Caco-2 (cell line): ENCODE data around the gene FAM204A. TPM values are rescaled to one million over a fixed set of nuclear protein-coding genes. Genes with fewer than 3 reads are reported as not detected.

ENCODE experiments used
- BruUV-seq: library from RNA; stranded (reverse); fragments of 400-500 nt; replicated peaks from 2 replicates; lab custom pipeline; 2021; lab: Mats Ljungman, UMichigan
- CTCF ChIA-PET: fragments of 300-600 bp; sonication (Branson Sonifier 250); formaldehyde crosslinking; loops from one replicate; lab custom pipeline; 2022; ENCODE audit warnings: antibody characterized with exemption; lab: Charles Lee
- POLR2A ChIA-PET: fragments of 300-600 bp; sonication (Branson Sonifier 250); formaldehyde crosslinking; loops from one replicate; lab custom pipeline; 2022; ENCODE audit warnings: antibody characterized with exemption; lab: Charles Lee
- DNase-seq, 2 experiments: peaks; one replicate each; pipeline versions ENCODE4 v3.0.0 to v3.0.0-alpha.2; 2020 to 2022
- H3K27me3 ChIP-seq: replicated peaks from 2 replicates; pipeline ENCODE4 v1.6.0; 2011; ENCODE audit warnings: low read length; ENCODE audit not compliant: control insufficient read depth, insufficient read depth
- H3K36me3 ChIP-seq: 2 replicates; pipeline ENCODE4 v1.5.1; 2011; ENCODE audit warnings: low read length; ENCODE audit not compliant: control insufficient read depth, insufficient read depth
- H3K4me1 ChIP-seq: fragments of 250-450 bp; sonication (Bioruptor Pico); 2 replicates; pipeline ENCODE4 v1.5.1; 2020; ENCODE audit warnings: mild to moderate bottlenecking
- H3K4me3 ChIP-seq: 2 replicates; pipeline ENCODE4 v1.5.1; 2011; ENCODE audit warnings: low read depth, mild to moderate bottlenecking, control low read depth, low read length
- H3K9me3 ChIP-seq: fragments of 250-450 bp; sonication (Bioruptor Pico); 2 replicates; pipeline ENCODE4 v1.5.1; 2020; ENCODE audit warnings: mild to moderate bottlenecking, moderate library complexity
- H3K27ac Mint-ChIP-seq: one replicate; pipeline ENCODE4 v1.8.0; 2022; ENCODE audit warnings: mixed read lengths; ENCODE audit not compliant: unreplicated experiment
- H3K27me3 Mint-ChIP-seq: one replicate; pipeline ENCODE4 v1.8.0; 2022; ENCODE audit warnings: mixed read lengths; ENCODE audit not compliant: insufficient read depth, unreplicated experiment
- H3K36me3 Mint-ChIP-seq: one replicate; pipeline ENCODE4 v1.8.0; 2022; ENCODE audit warnings: mild to moderate bottlenecking, mixed read lengths; ENCODE audit not compliant: insufficient read depth, unreplicated experiment
- H3K4me1 Mint-ChIP-seq: one replicate; pipeline ENCODE4 v1.8.0; 2022; ENCODE audit warnings: low read depth, mixed read lengths; ENCODE audit not compliant: unreplicated experiment
- H3K4me3 Mint-ChIP-seq: one replicate; pipeline ENCODE4 v1.8.0; 2022; ENCODE audit warnings: mild to moderate bottlenecking, moderate library complexity, mixed read lengths; ENCODE audit not compliant: unreplicated experiment
- H3K9me3 Mint-ChIP-seq: one replicate; pipeline ENCODE4 v1.8.0; 2022; ENCODE audit warnings: mixed read lengths; ENCODE audit not compliant: unreplicated experiment
- intact Hi-C: fragments of 100-400 bp; cut with micrococcal nuclease; formaldehyde crosslinking; loops from one replicate; pipeline ENCODE4 v1.10.0; 2022; ENCODE audit not compliant: unreplicated experiment
- total RNA-seq: library from RNA; stranded (reverse); gene quantifications from 2 replicates; pipeline ENCODE4 v1.2.3, GENCODE V29; 2022
- TF ChIP-seq, protein P1 (sequence below), 2 experiments: fragments of 200-600 bp in 1 of 2; IDR thresholded peaks; 1 replicate in 1 of 2; 2 replicates in 1 of 2; pipeline versions ENCODE4 v1.5.1 to v1.8.0; 2011 to 2022; ENCODE audit warnings: antibody characterized with exemption in 1 of 2, control low read depth in 1 of 2, inconsistent platforms in 1 of 2, low read depth in 1 of 2, low read length in 1 of 2, mild to moderate bottlenecking in 1 of 2, moderate library complexity in 1 of 2; ENCODE audit not compliant: insufficient read depth in 1 of 2, severe bottlenecking in 1 of 2, unreplicated experiment in 1 of 2

FAM204A gene
- total RNA-seq, 1 experiment from 2014 or later, result 68.7 TPM

DNA sequence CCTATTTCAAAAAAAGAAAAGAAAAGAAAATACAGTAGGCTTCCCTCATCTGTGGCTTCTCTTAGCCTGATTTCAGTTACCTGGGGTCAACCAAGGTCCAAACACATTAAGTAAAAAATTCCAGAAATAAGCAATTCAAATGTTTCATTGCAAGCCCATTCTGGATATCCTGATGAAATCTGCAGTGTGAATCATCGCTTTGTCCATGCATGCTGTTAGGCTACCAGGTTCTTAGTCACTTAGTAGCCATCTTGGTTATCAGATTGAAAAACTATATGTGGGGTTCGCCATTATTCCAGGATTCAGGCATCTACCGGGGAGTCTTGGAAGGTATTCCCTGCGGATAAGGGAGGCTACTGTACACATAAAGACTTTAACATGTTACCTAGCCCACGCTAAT, 991 bp upstream of the FAM204A start:
- intact Hi-C loops, result loop anchor here (2.0 kb wide), 1 partner anchor 116 kb away; no protein-coding TSS in a partner anchor
- H3K9me3 Mint-ChIP-seq, result no peaks in the 10 kb centered on the region
- H3K4me1 Mint-ChIP-seq, result no peaks in the 10 kb centered on the region
- peaks cover 11% of the 10 kb centered on the region for H3K36me3 Mint-ChIP-seq
- Histone ChIP-seq H3K36me3 (no peaks in the 10 kb centered on the region), H3K27me3 (no peaks in the 10 kb centered on the region), H3K4me1 (0 out of 2 replicates have a peak, but pooled peaks cover 3% of the 10 kb centered on the region), H3K4me3 (no peak overlapping the region), H3K9me3 (no peaks in the 10 kb centered on the region)
- CTCF ChIA-PET, result no interaction called here
- TF ChIP-seq, protein P1, sequence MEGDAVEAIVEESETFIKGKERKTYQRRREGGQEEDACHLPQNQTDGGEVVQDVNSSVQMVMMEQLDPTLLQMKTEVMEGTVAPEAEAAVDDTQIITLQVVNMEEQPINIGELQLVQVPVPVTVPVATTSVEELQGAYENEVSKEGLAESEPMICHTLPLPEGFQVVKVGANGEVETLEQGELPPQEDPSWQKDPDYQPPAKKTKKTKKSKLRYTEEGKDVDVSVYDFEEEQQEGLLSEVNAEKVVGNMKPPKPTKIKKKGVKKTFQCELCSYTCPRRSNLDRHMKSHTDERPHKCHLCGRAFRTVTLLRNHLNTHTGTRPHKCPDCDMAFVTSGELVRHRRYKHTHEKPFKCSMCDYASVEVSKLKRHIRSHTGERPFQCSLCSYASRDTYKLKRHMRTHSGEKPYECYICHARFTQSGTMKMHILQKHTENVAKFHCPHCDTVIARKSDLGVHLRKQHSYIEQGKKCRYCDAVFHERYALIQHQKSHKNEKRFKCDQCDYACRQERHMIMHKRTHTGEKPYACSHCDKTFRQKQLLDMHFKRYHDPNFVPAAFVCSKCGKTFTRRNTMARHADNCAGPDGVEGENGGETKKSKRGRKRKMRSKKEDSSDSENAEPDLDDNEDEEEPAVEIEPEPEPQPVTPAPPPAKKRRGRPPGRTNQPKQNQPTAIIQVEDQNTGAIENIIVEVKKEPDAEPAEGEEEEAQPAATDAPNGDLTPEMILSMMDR (IDR thresholded peaks at IDR 0.05; ENCODE audit: insufficient read depth in 1 of 2, low read depth in 1 of 2, low read length in 1 of 2, severe bottlenecking in 1 of 2, unreplicated experiment in 1 of 2), result no peak
- POLR2A ChIA-PET, result no interaction called here
- H3K4me3 Mint-ChIP-seq, result peak overlapping the region; percentile 84
- DNase-seq, result no peak
- peaks cover 3% of the 10 kb centered on the region for H3K27me3 Mint-ChIP-seq
- H3K27ac Mint-ChIP-seq, result no peak overlapping the region
- BruUV-seq, result no TSS peak

- no peaks in the 10 kb centered on the region for H3K9me3 ChIP-seq
- peak in 1 of 2 experiments; percentile 13 for DNase-seq
- no peaks in the 10 kb centered on the region for H3K27me3 ChIP-seq
- H3K4me1 ChIP-seq, result 0 out of 2 replicates have a peak, but pooled peaks cover 3% of the 10 kb centered on the region
- Mint-ChIP-seq H3K27ac (peak overlapping the region; percentile 93), H3K27me3 (peaks cover 3% of the 10 kb centered on the region), H3K4me3 (peak overlapping the region; percentile 84), H3K4me1 (no peaks in the 10 kb centered on the region), H3K36me3 (peaks cover 11% of the 10 kb centered on the region), H3K9me3 (no peaks in the 10 kb centered on the region)
- no peaks in the 10 kb centered on the region for H3K36me3 ChIP-seq
- TF ChIP-seq, protein P1 (IDR thresholded peaks at IDR 0.05; ENCODE audit: insufficient read depth in 1 of 2, low read depth in 1 of 2, low read length in 1 of 2, severe bottlenecking in 1 of 2, unreplicated experiment in 1 of 2), result no peak
- ChIA-PET POLR2A (no interaction called here), CTCF (no interaction called here)
- H3K4me3 ChIP-seq, result peak overlapping the region; percentile 79
- intact Hi-C loops, result loop anchor here (1.0 to 2.0 kb wide), 2 partner anchors 82 to 116 kb away; no protein-coding TSS in a partner anchor
- BruUV-seq, result no TSS peak
Measured at GRCh38 chr10:118342638-118343020, 505 bp upstream of the FAM204A start.

DNA sequence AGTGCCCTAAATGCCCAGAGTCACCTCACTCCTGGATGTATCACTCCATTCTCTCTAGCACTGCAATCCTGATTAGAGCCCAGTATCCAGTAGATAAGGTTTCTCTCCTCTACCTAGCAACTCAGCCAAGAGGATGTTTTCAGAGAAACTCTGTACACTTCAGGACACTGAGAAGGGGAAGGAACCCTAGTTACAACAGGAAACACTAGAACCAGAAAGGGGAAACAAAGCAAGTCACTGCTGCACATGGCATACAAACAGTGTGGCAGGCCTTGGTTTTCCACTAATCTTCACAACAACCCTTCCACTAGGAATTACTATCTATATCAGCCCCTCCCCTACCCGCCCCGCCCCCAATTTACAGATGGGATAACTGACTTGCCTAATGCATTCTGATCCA, 1.6 kb downstream of the FAM204A start:
- Mint-ChIP-seq H3K27me3 (no peaks in the 10 kb centered on the region), H3K4me3 (peak overlapping the region; percentile 24), H3K4me1 (no peaks in the 10 kb centered on the region), H3K27ac (no peak overlapping the region), H3K36me3 (peaks cover 11% of the 10 kb centered on the region), H3K9me3 (no peaks in the 10 kb centered on the region)
- Histone ChIP-seq H3K4me3 (no peak overlapping the region), H3K36me3 (no peaks in the 10 kb centered on the region), H3K27me3 (no peaks in the 10 kb centered on the region), H3K4me1 (0 out of 2 replicates have a peak, but pooled peaks cover 3% of the 10 kb centered on the region), H3K9me3 (no peaks in the 10 kb centered on the region)
- TF ChIP-seq, protein P1 (IDR thresholded peaks at IDR 0.05; ENCODE audit: insufficient read depth in 1 of 2, low read depth in 1 of 2, low read length in 1 of 2, severe bottlenecking in 1 of 2, unreplicated experiment in 1 of 2), result no peak
- DNase-seq, result no peak
- POLR2A ChIA-PET, result no interaction called here
- intact Hi-C loops, result no loop called here
- BruUV-seq, result no TSS peak
- CTCF ChIA-PET, result no interaction called here
